Measurements from ENCODE around the gene MARK4. TPM values are rescaled to one million over a fixed set of nuclear protein-coding genes. Genes with fewer than 3 reads are reported as not detected.
"Not testable (repeated sequence)": the region's sequence is repeated elsewhere in the genome, so short reads cannot be mapped to it uniquely, and the experiment has no call there.

The MARK4 gene
- polyA plus RNA-seq (2013, experiment 1 of 2; ENCODE audit: insufficient read length), result 35.9 TPM
- 38.3 TPM for polyA plus RNA-seq (2013, experiment 2 of 2; ENCODE audit: insufficient read length)

DNA sequence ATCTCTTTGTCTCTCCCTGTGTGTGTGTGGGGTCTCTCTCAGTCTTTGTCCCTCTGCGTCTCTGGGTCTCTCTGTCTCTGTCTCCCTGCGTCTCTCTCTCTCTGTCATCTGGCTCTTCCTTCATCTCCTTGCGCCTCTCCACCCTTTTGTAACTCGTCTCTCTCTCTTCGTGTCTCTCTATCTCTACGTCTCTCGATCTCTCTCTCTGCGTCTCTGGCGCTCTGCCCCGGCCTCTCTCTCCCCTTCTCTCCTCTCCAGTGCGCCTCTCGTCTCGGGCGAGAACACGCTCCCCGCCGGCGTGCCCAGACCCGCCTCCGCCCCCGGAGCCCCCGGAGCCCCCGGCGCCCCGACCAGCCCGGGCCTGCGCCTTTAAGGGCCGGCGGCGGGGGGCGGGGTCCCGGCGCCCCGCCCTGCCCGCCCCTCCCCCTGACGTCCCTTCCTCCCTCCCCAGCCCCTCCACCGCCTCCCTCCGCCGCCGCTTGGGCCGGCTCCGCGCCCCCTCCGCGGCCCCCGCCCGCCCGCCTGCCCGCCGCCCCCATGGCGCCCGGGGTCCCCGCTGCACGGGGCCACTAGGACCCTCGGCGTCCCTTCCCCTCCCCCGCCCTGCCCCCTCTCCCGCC lies at the start of gene MARK4:
Gene MARK4 (plus strand): TSS at position 440 of the 620 bp plus-strand sequence. CDS start 318 bp downstream, outside the sequence.
- DNase-seq, result peak; percentile 67

DNA sequence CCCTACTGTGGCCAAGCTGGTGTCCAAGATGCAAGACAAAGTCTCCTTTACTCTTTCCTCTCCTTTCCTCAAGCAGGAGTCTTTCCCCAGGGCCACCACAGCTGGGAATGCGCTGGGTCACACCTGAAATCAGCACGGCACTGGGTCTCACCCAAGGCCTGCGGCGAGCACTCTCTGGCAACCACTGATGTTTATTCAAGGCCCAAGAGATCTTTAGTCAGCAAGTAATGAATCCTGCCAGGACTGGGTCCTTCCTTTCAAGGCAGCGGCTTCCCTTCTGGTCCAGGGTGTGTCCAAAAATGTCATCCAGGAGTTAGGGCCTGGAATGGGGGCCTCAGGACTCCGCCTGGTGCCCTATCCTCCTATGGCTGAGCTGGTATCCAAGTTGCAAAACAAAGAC lies 48.4 kb upstream of the MARK4 start:
- no peak for DNase-seq

DNA sequence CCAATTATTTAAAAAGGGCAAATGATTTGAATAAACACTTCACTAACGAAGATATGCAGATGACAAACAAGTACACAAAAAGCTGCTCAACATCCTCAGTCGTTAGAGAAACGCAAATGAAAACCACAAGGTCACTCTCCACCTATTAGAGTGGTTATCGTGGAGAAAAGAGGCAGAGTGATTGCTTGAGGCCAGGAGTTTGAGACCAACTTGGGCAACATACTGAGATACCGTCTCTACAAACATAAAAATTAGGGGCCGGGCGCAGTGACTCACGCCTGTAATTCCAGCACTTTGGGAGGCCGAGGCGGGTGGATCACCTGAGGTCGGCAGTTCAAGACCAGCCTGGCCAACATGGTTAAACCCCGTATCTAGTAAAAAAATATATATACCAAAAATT lies 45.3 kb upstream of the MARK4 start:
- no peak for DNase-seq

DNA sequence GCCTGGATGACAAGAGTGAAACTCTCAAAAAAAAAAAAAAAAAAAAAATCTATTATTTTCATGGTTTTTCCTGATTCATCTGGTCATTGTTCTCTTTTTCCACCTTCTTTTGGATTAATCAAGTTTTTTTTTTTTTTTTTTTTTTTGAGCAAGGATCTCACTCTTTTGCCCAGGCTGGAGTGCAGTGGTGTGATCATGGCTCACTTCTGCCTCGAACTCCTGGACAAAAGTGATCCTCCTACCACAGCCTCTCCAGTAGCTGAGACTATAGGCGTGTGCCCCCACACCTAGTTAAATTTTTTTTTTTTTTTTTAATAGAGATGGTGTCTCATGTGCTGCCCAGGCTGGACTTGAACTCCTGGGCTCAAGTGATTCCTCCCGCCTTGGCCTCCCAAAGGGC lies 44.7 kb upstream of the MARK4 start:
- DNase-seq, result no peak

DNA sequence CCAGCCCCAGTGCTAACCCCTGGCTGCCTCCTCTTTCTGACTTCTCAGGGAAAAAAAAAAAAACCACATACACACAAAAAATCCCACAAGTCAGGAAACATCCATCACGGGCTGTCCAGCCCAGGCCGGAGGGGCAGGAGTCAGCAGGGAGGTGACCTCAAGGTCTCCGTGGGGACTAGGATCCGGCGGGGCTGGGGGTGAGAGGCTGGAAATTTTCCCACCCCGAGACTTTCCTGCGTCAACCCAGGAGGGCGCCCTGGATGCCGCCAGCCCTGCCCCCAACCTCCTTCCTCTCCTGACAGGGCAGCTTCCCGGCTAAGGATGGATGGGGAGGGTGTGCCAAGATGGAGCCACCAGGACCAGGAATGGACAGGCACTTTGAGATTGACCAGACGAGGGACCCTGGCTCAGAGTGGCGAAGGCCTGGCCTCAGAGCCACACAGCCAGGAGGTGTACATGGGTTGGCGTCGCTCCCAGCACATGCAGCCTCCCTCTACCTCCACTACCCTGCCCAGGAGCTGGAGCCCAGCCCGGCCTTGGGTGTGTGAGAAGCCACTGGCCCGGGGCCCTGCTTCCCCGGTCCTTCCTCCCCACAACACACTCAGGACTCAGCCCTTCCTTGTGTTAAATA lies 39.2 kb upstream of the MARK4 start:
- DNase-seq, result no peak

DNA sequence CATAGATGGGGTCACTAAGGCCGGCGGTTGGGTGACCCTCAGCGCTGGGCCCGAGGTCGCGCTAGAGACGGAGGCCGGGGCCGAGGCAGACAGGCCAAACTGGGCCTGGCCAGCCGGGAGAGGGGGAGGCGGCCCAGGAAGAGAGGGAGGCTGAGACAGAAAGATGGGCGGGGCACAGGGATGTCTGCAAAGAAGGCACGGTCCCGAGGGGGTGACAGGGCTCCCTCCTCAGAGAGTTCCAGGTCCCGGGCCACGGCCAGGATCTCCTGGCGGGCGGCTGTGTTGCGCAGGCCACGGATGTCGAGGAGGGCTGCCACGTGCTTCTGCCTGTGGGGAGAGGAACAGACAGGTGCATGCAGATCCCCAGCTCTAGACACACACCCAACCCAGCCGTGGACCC lies 38.0 kb upstream of the MARK4 start:
- no peak for DNase-seq

DNA sequence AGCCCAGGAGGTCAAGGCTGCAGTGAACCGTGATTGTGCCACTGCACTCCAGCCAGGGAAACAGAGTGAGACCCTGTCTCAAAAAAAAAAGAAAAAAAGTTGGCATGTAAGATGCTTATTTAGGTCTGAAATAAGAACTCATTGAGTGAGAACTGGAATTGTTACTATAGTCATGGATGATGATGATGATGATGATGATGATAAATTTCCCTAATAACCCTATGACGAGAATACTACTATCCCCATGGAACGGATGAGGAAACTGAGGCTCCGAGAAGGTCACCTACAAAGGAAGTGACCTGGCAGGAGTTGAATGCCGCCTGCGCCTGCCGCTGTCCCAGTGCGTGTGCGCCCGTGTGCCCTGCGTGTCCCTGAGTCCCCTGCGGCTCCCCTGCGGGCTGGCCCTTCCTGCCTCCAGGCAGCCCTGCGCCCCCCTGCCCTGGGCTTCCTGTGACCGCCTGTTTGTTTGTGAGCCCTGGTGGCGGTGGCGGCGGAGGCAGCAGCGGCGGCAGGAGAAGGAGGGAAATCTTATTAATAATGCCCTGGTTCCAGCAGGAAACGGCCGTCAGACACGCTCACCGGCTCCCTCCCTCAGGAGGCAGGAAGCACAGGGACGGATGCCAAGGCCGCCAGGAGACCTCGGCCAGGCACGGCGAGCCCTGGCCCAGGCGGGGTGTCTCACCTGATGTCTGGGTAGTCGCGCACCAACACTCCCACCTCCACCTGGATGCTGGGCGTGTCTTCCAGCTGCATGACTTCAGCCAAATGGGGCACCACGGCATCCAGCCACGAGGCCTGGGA lies 35.5 kb upstream of the MARK4 start:
- DNase-seq, result no peak

DNA sequence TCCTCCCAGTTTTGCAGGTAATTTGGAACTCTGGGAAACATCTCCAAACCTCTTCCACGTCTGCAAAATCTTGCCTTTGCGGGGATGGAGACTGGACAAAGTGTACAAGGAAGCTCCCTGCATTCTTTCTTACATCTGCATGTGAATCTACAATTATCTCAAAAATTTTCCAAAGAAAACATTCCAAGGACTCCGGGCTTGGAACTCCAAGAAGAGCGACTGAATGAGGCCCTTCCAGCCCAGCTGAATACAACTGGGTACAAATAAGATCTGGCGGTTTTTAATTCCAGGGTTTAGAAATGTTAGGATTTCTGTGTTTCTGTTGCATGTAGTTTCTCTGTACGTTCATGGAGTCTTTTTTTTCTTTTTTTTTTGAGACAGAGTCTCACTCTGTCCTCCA lies 34.4 kb upstream of the MARK4 start:
- peak; percentile 12 for DNase-seq

DNA sequence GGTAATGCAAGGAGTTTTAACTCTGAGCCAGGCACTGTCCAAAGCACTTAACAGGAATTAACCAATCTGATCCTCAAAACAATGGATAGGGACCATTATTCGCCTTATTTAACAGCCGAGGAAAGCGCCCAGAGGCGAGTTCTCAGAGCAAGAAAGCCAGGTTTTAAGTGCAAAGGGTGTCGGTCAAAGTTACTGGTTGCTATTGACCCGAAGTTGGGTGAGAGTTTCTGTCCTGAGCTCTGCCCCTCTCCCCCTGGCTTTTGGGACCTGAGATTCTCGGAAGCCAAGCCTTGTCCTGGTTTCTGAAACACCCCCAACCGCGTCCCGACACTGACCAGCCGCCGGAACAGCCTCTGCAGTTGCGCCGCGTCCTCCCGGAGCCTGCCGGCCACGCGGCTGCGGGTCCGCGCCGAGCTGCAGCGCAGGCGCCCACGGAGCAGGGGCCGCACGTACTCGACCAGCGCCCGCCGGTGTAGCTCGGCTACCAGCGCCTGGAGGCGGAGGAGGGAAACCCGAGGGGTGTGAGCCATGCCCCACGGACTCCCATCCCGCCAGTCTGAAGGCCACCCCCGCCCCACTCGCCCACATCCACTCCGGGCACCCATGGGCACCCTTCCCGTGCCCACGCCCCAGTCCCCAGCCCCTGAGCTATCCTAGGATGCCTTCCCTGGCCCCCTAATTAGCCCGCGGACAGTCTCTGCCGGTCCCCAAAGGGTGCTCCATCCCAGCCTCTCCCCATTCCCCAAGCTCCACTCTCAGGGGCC lies 33.7 kb upstream of the MARK4 start:
- no peak for DNase-seq

DNA sequence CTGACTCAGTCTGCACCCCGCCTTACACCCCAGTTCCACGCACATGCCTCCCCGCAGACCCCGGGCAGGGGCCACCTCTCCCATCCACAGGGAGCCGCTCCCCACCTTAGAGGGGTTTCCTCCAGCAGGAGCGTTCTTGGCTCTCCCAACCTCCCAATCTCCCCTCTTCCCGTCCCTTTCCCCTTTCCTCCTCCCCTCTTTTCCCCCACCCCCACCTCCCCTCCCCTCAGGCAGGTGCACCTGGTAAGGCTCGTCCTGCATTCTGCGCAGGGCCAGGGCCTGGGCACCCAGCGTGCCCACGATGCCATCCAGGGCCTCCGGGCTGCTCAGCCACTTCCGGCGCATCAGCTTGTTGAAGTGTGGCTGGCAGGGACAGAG lies 33.1 kb upstream of the MARK4 start:
- DNase-seq, result no peak

DNA sequence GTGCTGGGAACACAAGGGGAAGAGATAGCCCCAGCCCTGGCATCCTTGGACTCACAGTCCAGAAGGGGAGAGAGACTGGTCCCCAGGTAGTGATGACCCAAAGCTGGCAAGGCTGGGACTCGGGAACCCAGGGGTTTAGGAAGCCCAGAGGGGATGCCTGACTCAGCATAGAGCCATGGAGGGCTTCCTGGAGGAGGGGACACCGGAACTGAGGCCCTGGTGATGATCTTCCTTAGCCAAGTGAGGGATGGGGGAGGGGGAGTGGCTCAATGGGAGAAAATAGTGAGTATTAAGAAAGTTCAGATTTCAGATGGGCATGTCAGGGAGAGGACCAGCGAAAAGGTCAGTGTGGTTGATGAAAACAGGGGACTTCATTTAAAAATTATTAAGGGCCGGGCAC lies 32.6 kb upstream of the MARK4 start:
- DNase-seq, result no peak

DNA sequence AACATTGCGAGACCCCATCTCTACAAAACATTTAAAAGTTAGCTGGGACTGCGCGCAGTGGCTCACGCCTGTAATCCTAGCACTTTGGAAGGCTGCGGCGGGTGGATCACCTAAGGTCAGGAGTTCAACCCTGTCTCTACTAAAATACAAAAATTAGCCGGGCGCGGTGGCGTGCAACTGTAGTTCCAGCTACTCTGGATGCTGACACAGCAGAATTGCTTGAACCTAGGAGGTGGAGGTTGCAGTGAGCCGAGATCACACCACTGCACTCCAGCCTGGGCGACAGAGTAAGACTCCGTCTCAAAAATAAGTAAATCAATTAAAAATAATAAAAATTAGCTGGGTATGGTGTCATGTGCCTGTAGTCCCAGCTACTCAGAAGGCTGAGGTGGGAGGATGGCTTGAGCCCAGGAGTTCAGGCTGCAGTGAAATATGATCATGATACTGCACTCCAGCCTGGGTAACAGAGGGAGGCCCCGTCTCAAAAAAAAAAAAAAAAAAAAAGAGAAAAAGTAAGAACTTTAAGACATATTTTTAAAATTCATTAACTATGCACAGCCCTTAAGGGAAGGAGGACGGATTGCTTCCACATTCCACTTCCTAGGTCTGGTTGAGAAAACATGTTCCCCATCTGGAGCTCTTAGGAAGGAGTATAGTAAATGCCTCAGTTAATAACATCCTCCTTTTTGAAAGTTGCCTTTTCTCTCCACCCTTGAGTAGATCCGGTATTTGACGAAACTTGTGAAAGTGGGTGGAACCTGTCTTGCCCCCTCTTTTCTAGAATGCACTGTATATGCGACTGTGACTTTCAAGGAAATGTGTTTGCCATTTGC lies 31.9 kb upstream of the MARK4 start:
- DNase-seq, result no peak

DNA sequence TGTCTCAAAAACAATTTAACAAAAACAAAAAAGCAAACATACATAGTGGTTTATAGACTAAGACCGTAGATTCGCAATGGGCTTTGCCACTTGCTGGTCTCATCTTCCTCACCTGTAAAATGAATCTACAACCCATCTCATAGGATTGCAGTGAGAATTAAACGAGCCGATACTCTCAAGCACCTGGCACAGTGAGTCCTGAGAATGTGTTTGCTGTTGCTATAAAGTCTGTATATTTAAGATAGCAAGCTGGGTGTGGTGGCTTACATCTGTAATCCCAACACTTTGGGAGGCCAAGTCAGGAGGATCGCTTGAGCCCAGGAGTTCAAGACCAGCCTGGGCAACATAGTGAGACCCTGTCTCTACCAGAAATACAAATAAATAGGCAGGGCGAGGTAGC lies 28.3 kb upstream of the MARK4 start:
- no peak for DNase-seq

DNA sequence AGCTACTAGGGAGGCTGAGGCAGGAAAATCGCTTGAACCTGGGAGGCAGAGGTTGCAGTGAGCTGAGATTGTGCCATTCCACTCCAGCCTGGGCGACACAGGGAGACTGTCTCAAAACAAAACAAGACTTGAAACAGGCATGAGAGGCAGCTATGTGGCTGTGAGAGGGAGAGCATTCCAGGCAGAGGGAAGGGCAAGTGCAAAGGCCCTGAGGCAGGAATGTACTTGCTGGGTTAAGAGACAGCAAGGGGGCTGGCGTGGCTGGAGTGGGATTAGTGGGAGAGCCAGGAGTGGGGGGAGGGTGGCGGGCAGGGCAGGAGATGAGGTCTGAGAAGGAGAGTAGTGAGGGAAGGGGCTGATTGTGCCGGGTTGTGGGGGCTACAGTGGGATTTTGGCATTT lies 27.2 kb upstream of the MARK4 start:
- no peak for DNase-seq

DNA sequence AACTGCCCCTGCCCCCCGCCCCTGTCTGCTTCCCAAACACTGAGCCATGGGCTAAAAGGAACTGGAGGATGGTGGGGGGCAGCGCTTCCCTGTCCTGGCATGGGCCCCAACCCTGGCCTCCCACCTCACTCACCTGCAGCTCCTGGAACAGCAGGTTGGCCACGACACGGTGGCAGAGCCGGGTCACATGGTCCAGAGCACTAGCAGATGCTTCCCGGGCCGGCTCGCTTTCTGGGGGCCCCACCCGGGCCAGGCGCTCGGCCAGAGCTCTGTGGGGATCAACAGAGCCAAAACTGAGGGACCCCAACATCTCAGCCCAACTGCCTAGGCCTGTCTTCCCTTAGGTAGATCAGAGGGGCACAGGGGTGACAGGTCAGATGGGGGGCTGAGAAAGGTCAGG lies 26.4 kb upstream of the MARK4 start:
- DNase-seq, result no peak

DNA sequence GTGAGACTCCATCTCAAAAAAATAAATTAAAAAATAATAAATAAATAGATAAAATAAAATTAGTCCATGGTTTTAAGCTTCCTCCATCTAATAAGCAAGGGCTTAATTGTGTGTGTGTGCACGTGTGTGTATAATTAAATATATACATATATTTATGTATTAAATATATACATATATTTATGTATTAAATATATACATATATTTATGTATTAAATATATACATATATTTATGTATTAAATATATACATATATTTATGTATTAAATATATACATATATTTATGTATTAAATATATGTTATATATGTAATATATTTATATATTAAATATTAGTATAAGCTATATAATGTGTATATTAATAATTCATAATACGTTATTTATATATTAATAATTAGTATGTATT lies 22.0 kb upstream of the MARK4 start:
- DNase-seq, result not testable (repeated sequence)

DNA sequence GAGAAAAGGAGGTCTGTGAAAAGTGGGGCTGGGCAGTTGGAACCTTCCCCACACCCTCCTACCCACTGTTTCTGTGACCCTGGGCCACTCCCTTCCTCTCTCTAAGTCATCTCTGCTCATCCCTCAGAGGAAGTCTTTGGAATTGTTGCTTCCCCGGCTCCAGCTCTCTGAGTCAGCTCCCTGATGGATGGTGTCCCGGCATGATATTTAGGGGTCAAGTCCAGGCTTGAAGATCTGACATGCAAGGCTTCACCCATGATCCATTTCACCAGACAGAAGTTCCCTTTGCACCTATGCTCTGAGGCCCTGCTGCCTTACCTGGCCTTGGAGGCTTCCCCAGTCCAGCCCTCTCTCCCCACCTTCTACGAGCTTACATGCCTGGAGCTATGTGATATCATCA lies 19.2 kb upstream of the MARK4 start:
- no peak for DNase-seq

DNA sequence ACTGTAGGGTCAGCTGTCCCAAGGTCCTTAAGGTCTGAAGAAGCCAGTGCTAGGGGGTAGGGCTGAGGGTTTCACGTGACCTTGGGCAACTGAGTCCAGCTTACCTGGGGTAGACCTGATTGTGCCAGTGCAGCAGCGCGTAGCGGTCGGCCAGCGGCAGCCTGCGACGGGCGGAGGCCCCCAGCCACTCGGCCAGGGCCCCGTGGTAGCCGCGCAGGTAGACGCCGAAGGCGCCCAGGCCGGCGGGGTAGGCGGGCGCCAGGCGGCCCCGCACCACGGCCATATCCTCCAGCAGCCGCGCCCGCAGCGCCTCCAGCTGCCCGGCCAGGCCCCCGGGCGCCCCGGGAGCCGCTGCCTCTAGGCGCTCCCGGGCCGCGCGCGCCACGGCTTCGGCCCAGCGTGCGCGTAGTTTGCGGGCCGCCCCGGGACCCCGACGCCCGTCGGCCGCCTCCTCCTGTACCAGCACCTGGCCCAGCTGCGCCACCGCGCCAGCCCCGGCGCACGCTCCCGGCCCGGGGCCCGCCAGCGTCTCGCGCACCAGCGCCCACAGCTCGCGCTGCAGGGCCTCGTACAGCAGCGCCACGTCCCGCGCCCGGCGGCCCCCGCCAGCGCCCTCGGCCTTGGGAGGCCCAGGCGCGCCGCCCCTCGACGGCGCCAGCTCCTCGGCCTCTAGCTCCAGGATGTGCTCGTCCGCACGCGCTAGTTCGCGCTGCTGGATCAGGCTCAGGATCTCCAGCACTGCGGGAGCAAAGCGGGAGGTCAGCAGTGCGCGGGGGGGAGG lies 16.8 kb upstream of the MARK4 start:
- no peak for DNase-seq

DNA sequence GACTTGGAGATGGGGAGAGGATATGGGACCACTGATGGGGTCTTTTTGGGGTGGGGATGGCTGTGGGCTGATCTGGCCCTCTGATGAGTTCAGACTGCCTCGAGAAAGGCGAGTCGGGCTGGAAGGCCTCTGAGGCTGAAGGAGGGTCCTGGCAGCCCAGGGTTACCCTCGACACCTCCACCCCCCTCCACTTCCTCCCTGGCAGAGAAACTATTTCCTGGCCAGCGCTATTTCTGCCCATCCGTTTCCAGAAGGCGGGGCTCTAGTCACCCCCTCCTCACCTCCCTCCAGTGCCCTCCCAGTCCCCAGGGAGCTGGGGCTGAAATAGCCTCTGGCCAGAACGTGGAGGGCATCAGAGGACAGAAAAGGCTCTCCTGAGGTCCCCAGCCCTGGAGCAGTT lies 15.6 kb upstream of the MARK4 start:
- no peak for DNase-seq

DNA sequence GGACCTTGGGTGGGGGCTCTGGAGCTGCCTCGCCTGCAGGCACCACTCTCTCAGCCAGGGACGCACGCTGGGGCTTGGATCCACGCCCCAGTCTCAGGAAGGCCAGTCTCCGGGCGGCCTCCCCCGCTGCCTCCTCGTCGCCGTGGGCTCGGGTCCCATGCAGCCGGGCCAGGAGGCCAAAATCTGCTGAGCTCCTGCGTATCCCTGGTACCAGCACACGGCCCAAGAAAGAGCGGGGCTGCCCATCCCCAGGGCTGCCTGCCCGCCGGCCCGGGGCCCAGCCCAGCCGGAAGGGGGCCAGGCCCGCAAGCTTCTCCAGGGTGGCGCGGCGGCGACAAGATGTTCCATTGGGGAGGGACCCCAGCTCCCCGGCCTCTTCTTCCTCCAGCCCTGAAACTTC lies 12.5 kb upstream of the MARK4 start:
- no peak for DNase-seq

DNA sequence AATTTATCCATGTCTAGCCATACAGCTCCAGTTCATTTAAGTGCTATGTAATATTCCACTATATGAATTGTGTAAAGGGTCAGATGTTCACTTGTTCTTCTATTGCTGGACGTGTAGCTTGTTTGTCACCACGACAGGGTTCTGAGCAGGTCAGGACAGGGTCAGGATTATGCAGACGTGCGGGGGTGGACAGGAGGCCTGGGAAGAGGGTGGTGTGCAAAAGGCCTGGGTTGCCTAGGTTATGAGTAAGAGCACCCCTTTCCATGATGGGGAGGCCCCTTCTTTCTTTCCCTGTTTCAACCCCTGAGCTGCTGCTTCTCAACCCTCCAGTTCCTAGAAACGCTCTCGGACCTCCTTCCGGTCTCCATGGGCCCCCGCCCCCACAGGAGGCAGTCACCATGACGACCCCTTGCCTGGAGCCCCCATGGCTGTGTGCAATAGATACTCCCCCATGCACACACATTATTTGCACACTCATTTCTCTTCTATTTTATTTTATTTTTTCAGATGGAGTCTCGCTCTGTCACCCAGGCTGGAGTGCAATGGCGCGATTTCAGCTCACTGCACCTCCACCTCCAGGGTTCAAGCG lies 7.8 kb upstream of the MARK4 start:
- DNase-seq, result no peak
